Measurements from ENCODE around the gene PLA2G6. TPM values are rescaled to one million over a fixed set of nuclear protein-coding genes. Genes with fewer than 3 reads are reported as not detected.

Gene PLA2G6
- total RNA-seq, 4 donors from 2014 or later = 46.0 to 88.4 (median 64.8) TPM

- 68 to 75% methylated on average over 8 of the region's 8 CpGs for WGBS, 2 donors
- DNase-seq (ENCODE audit: low spot score in 2 of 2) = no peak
- H3K4me3 ChIP-seq (ENCODE audit: low read depth, poor library complexity, severe bottlenecking) = no peak overlapping the region
- intact Hi-C loops (cut with DNase I; ENCODE audit: low total_unique reads) = no loop called here
- TF ChIP-seq CTCF (IDR thresholded peaks at IDR 0.05) = no peak
These were observed 78.0 kb downstream of the PLA2G6 start for GRCh38 chr22:38103641-38104040.

DNA sequence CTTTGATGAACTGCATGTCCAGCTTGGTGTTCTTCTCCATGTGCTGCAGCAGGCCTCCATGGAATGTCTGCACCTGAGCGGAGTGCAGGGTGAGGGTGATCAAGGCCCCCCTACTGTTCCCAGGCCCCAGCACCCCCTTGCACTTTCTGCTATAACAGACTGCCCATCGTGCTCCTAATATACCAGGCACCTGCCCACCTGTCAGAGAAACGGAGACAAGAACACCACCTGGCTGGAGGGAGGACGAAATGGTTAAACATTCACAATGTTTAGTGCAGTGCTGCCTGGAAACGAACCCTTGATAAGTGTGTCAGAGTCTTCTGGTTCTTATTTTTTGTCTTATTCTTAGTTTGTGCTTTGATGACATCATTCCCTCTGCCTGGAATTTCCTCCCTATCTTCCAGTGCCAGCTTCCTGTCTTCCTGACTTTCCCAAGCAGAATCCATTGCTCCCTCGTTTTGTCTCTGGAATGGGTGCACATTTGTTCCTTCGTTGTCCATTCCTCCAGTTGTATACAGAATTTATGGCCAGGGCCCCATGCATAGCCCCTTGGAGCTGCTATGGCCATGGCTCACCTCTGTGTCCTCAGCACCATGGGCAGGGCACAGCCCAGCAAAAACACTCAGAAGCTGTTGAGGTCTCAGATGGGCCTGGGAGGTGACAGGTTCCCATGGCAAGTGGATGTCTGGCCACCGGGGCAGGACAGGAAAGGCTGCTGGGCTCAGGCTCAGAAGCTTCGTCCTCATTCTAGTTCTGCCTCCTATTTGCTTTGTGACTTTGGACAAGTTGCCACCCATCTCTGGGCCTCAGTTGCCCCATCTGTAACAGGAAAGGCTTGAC, 83.0 kb downstream of the PLA2G6 start:
- DNase-seq (ENCODE audit: low spot score in 2 of 2) = no peak
- intact Hi-C loops (cut with DNase I; ENCODE audit: low total_unique reads) = no loop called here
- TF ChIP-seq POLR2A (IDR thresholded peaks at IDR 0.05) = no peak
- no peak for TF ChIP-seq CTCF (IDR thresholded peaks at IDR 0.05)
- WGBS, 2 donors = 66 to 73% methylated on average over 9 of the region's 9 CpGs
- H3K4me3 ChIP-seq (ENCODE audit: low read depth, poor library complexity, severe bottlenecking) = no peak overlapping the region

GRCh38 chr22:38097557-38098409, 83.8 kb downstream of the PLA2G6 start:
- H3K4me3 ChIP-seq (ENCODE audit: low read depth, poor library complexity, severe bottlenecking) = no peak overlapping the region
- TF ChIP-seq POLR2A (IDR thresholded peaks at IDR 0.05) = no peak
- no peak for TF ChIP-seq CTCF (IDR thresholded peaks at IDR 0.05)
- intact Hi-C loops (cut with DNase I; ENCODE audit: low total_unique reads) = no loop called here
- DNase-seq (ENCODE audit: low spot score in 2 of 2) = no peak
- 54 to 57% methylated on average over 22 to 28 of the region's 32 CpGs for whole genome bisulfite sequencing, 2 donors

GRCh38 chr22:38097058-38097457, 84.6 kb downstream of the PLA2G6 start:
- H3K4me3 ChIP-seq (ENCODE audit: low read depth, poor library complexity, severe bottlenecking) = no peak overlapping the region
- no peak for DNase-seq (ENCODE audit: low spot score in 2 of 2)
- no peak for TF ChIP-seq CTCF (IDR thresholded peaks at IDR 0.05)
- no peak for TF ChIP-seq POLR2A (IDR thresholded peaks at IDR 0.05)
- 84 to 86% methylated on average over 15 of the region's 15 CpGs for WGBS, 2 donors
- intact Hi-C loops (cut with DNase I; ENCODE audit: low total_unique reads) = no loop called here

- intact Hi-C loops (cut with DNase I; ENCODE audit: low total_unique reads) = no loop called here
- WGBS, 2 donors = 31 to 39% methylated on average over 8 to 15 of the region's 34 CpGs
- H3K4me3 ChIP-seq (ENCODE audit: low read depth, poor library complexity, severe bottlenecking) = no peak overlapping the region
- DNase-seq (ENCODE audit: low spot score in 2 of 2) = no peak
- TF ChIP-seq POLR2A (IDR thresholded peaks at IDR 0.05) (no peak), CTCF (IDR thresholded peaks at IDR 0.05) (no peak)
These were observed 92.2 kb downstream of the PLA2G6 start for GRCh38 chr22:38089474-38089851.

All from lower leg skin (tissue), 4 donors.